GM20000 (cell line): ENCODE measurements around the gene GTPBP10.

Experiments used
- DNase-seq: peaks from one replicate; pipeline ENCODE4 v3.0.0; 2012; ENCODE audit warnings: low spot score
- CTCF ChIP-seq: IDR thresholded peaks from 2 replicates; pipeline ENCODE4 v1.5.1; 2012; ENCODE audit warnings: mild to moderate bottlenecking, control low read depth; ENCODE audit errors: extremely low read depth, missing control alignments

GTPBP10 gene

DNA sequence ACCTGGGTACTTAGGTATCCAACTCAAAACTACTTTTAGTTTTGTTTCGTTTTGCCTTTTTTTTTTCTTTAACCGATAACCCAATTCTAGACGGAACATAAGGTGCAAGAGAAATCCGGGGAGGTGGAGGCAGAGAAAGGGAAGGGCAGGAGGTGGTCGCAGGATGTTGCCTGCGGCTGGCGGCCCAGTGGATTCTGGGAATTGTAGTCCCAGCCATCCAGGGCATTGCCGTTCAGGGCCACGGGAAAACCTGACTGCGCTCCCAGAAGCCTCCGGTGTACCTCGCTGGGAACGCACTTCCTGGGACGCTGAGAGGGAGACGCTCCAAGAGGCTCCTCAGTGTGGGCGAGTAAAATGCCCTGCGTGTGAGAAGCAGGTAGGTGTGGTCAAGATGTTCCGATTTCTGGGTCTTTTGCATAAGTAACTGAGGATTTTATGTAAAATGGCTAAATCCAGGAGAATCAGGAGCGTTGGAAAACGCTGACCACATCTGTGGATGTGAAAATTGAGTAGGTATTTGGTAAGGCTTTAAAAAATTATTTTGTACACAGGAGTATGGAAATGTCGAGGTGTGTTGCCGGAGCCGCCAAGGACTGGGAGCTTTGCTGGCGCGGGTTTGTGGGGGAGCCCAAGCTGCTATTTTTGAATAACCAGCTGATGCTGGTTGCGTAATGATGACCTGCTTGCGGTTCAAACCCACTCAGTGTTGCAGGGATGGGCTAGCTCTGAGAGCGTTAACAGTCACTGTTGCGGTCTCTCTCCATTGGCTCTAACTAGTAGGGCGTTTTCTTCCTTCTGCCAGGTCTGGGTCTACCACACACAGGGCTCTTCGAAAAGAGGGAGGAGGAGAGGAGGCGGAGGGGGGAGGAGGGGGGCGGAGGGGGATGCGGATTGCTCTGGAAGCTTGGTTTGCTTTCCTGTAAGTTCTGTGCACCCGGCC, 56.9 kb downstream of the GTPBP10 start, which contains the start of gene CLDN12:
Gene CLDN12 (plus strand): TSS at position 288 of the 940 bp plus-strand sequence. CDS start 9,216 bp downstream, outside the sequence.
- DNase-seq, result peak; percentile 80
- TF ChIP-seq CTCF, result no peak

GRCh38 chr7:90404777-90405176, 58.3 kb downstream of the GTPBP10 start:
- TF ChIP-seq CTCF, result no peak
- DNase-seq, result no peak

- no peak for TF ChIP-seq CTCF
- no peak for DNase-seq
Observed at GRCh38 chr7:90407484-90407821, 60.9 kb downstream of the GTPBP10 start.

GRCh38 chr7:90408142-90408541, 61.6 kb downstream of the GTPBP10 start:
- no peak for TF ChIP-seq CTCF
- no peak for DNase-seq

GRCh38 chr7:90409667-90410066, 63.2 kb downstream of the GTPBP10 start:
- no peak for TF ChIP-seq CTCF
- DNase-seq, result no peak

- no peak for DNase-seq
- no peak for TF ChIP-seq CTCF
Observed at GRCh38 chr7:90411510-90411909, 65.0 kb downstream of the GTPBP10 start.

- peak; percentile 39 for TF ChIP-seq CTCF
- DNase-seq, result no peak
Observed at GRCh38 chr7:90412458-90413184, 66.1 kb downstream of the GTPBP10 start.
